Heart left ventricle (tissue), 16 donors: ENCODE data around the gene MB21D2. TPM values are rescaled to one million over a fixed set of nuclear protein-coding genes. Genes with fewer than 3 reads are reported as not detected.

Source experiments
- ATAC-seq, 4 donors: fragments of 200-7000 bp; cut with Tn5 transposase; one replicate each; pipeline ENCODE4 v1.9.1; 2020 to 2022; ENCODE audit warnings: moderate library complexity in 4 of 4, mild to moderate bottlenecking in 3 of 4, moderate number of reproducible peaks in 1 of 4
- DNase-seq, 5 donors: peaks; one replicate each; pipeline ENCODE4 v3.0.0-alpha.2; 2020
- H3K27ac ChIP-seq, 12 donors: fragments of 200-600 bp; sonication (generic) in 4 of 12; one replicate each; pipeline versions ENCODE4 v1.5.0 to v1.8.0; 2016 to 2022; ENCODE audit warnings: mild to moderate bottlenecking in 2 of 12
- H3K27me3 ChIP-seq, 9 donors: fragments of 200-600 bp; sonication (generic) in 2 of 9; one replicate each; pipeline versions ENCODE4 v1.5.1 to v1.8.0; 2016 to 2022; ENCODE audit warnings: mild to moderate bottlenecking in 3 of 9
- H3K36me3 ChIP-seq, 9 donors: fragments of 200-600 bp; sonication (generic) in 2 of 9; one replicate each; pipeline versions ENCODE4 v1.5.0 to v1.8.0; 2018 to 2022; ENCODE audit warnings: mild to moderate bottlenecking in 2 of 9
- H3K4me1 ChIP-seq, 12 donors: fragments of 200-600 bp; sonication (generic) in 4 of 12; one replicate each; pipeline versions ENCODE4 v1.5.0 to v1.8.0; 2016 to 2022; ENCODE audit warnings: mild to moderate bottlenecking in 3 of 12
- H3K4me3 ChIP-seq, 12 donors: fragments of 200-600 bp; sonication (generic) in 4 of 12; one replicate each; pipeline versions ENCODE4 v1.5.0 to v1.8.0; 2017 to 2022; ENCODE audit warnings: mild to moderate bottlenecking in 9 of 12, moderate library complexity in 4 of 12
- H3K9me3 ChIP-seq, 12 donors: fragments of 200-600 bp; sonication (generic) in 4 of 12; one replicate each; pipeline versions ENCODE4 v1.5.0 to v1.8.0; 2016 to 2022; ENCODE audit warnings: mild to moderate bottlenecking in 1 of 12
- CTCF ChIP-seq, 12 donors: fragments of 200-600 bp; sonication (generic) in 4 of 12; IDR thresholded peaks; one replicate each; pipeline versions ENCODE4 v1.5.0 to v1.8.0; 2018 to 2022; ENCODE audit warnings: antibody characterized with exemption in 12 of 12, mild to moderate bottlenecking in 5 of 12
- POLR2A ChIP-seq, 2 donors: fragments of 450-650 bp; IDR thresholded peaks; one replicate each; pipeline ENCODE4 v1.6.1; 2017; ENCODE audit warnings: antibody characterized with exemption in 2 of 2, mild to moderate bottlenecking in 2 of 2, moderate library complexity in 2 of 2
- WGBS, 4 donors: extraction: QIAGEN DNeasy Blood & Tissue Kit in 2 of 4; methylation state at CpG; one replicate each; pipeline versions ENCODE4 v1.1.5 to v1.1.7; 2013 to 2018; 5-methylcytosine and 5-hydroxymethylcytosine counted together
- intact Hi-C, 10 donors: fragments of 100-400 bp; cut with DNase I; formaldehyde crosslinking; loops; one replicate each; pipeline versions ENCODE4 v1.11.1 to v1.14.2; 2022
- polyA plus RNA-seq, 2 donors: library from polyadenylated mRNA; stranded (reverse); fragments of 200-250 nt; gene quantifications; one replicate each; pipeline ENCODE4 v1.2.3, GENCODE V29; 2013
- total RNA-seq, 9 donors: library from RNA; depleted of rRNA in 2 of 9; stranded (reverse); fragments of >200 nt in 2 of 9; fragmentation: NEBNext Ultra II Directional in 3 of 9; extraction: Animal tissue kit (Norgen Biotek cat#: 25700) in 3 of 9; gene quantifications; one replicate each; pipeline versions ENCODE4 v1.1.0 to v1.2.4, GENCODE V29; 2016 to 2023
- donor health status: ischemic (EF 13 %, LVEDD 7.1; RV severe dilation, severe dysfunction).
- donor health status: healthy with polysubstance abuse.
- donor health status: DM: no; HTN: yes; CAD: no.
- donor health status: DM: no; HTN: no; CAD: no.
- donor health status: ischemic (EF 25% LVEDD 6.9; RV normal size, moderate dysfunction).
- donor health status: ischemic (EF 25% LVEDD 5.7; RV mildly dilated, moderate dysfunction).
- donor health status: healthy.
- donor health status: DM: yes; HTN: yes; CAD: no.
- donor health status: ischemic (EF 35%, LVEDD 5.7; RV mildly dilated, moderate dysfunction).
- donor health status: nonischemic (EF 11% LVEDD 7.7; RV severe dilation, severe dysfunction).
- donor health status: DM: yes; HTN: yes; CAD: no.
- donor health status: PGD.
- donor health status: ischemic (EF 29% LVEDD 5.4; RV normal size, mild dysfunction).
- donor health status: nonischemic (EF 23%, LVEDD 6.1; RV moderate dilation, normal function).

Gene MB21D2
- total and polyA plus RNA-seq, 11 donors = 0.91 to 5.0 (median 3.1) TPM

- intact Hi-C loops = loop anchor here in 1 of 10 donors (5.0 kb wide), 1 partner anchor 43 kb away; no protein-coding TSS in a partner anchor
- H3K36me3 ChIP-seq = no peaks in the 10 kb centered on the region
- WGBS, 4 donors = 44 to 62% (median 57%) methylated on average over 4 of the region's 4 CpGs
Measured at GRCh38 chr3:192869131-192870031, 48.3 kb downstream of the MB21D2 start.

GRCh38 chr3:192867645-192868044 lies 50.0 kb downstream of the MB21D2 start:
- Histone ChIP-seq H3K4me3 (no peak overlapping the region), H3K27me3 (no peaks in the 10 kb centered on the region), H3K36me3 (no peaks in the 10 kb centered on the region), H3K4me1 (peaks cover 3 to 59% (median 34%) of the 10 kb centered on the region in 12 donors), H3K27ac (peak overlapping the region in 5 of 12 donors; percentile 4 to 60 (median 41)), H3K9me3 (peaks cover 0 to 4% (median 0%) of the 10 kb centered on the region in 12 donors)
- peak in 1 of 5 donors; percentile 15 for DNase-seq
- intact Hi-C loops = loop anchor here in 1 of 10 donors (5.0 kb wide), 1 partner anchor 45 kb away; no protein-coding TSS in a partner anchor
- ATAC-seq = peak in 2 of 4 donors; percentile 10 to 48
- WGBS, 4 donors = 65 to 92% (median 80%) methylated on average over 4 of the region's 4 CpGs
- TF ChIP-seq CTCF (IDR thresholded peaks at IDR 0.05) = no peak
- TF ChIP-seq POLR2A (IDR thresholded peaks at IDR 0.05) = no peak

More at GRCh38 chr3:192869131-192870031, 48.3 kb downstream of the MB21D2 start:
- H3K9me3 ChIP-seq = no peaks in the 10 kb centered on the region
- ATAC-seq (peak; percentile 64 to 87 (median 86)), DNase-seq (peak in 3 of 5 donors; percentile 26 to 51 (median 31))
- no peak for TF ChIP-seq CTCF (IDR thresholded peaks at IDR 0.05)
- TF ChIP-seq POLR2A (IDR thresholded peaks at IDR 0.05) = no peak
- no peak overlapping the region for H3K4me3 ChIP-seq
- H3K27me3 ChIP-seq = no peaks in the 10 kb centered on the region
- H3K27ac ChIP-seq = peak overlapping the region in 7 of 12 donors; percentile 4 to 48 (median 35)
- peaks cover 3 to 59% (median 34%) of the 10 kb centered on the region in 12 donors for H3K4me1 ChIP-seq

- no peak for TF ChIP-seq POLR2A (IDR thresholded peaks at IDR 0.05)
- Histone ChIP-seq H3K36me3 (no peaks in the 10 kb centered on the region), H3K9me3 (peaks cover 0 to 6% (median 0%) of the 10 kb centered on the region in 12 donors), H3K4me1 (peaks cover 3 to 59% (median 34%) of the 10 kb centered on the region in 12 donors), H3K27me3 (no peaks in the 10 kb centered on the region), H3K4me3 (no peak overlapping the region), H3K27ac (peak overlapping the region in 2 of 12 donors; percentile 41 to 60)
- 96 to 99% (median 97%) methylated on average over 3 of the region's 3 CpGs for WGBS, 4 donors
- DNase-seq = no peak
- ATAC-seq = no peak
- intact Hi-C loops = loop anchor here in 1 of 10 donors (5.0 kb wide), 1 partner anchor 45 kb away; no protein-coding TSS in a partner anchor
Measured at GRCh38 chr3:192866804-192867203, 50.9 kb downstream of the MB21D2 start.

- Histone ChIP-seq H3K27me3 (no peaks in the 10 kb centered on the region), H3K4me3 (no peak overlapping the region), H3K4me1 (peaks cover 3 to 43% (median 27%) of the 10 kb centered on the region in 12 donors), H3K27ac (peak overlapping the region in 2 of 12 donors; percentile 34 to 42), H3K9me3 (peaks cover 0 to 6% (median 0%) of the 10 kb centered on the region in 12 donors), H3K36me3 (no peaks in the 10 kb centered on the region)
- WGBS, 4 donors = 31 to 63% (median 34%) methylated on average over 3 of the region's 3 CpGs
- intact Hi-C loops = loop anchor here in 1 of 10 donors (5.0 kb wide), 1 partner anchor 47 kb away; no protein-coding TSS in a partner anchor
- no peak for TF ChIP-seq POLR2A (IDR thresholded peaks at IDR 0.05)
- no peak for TF ChIP-seq CTCF (IDR thresholded peaks at IDR 0.05)
- ATAC-seq (peak; percentile 48 to 71 (median 67)), DNase-seq (peak in 1 of 5 donors; percentile 18)
Measured at GRCh38 chr3:192864941-192865340, 52.7 kb downstream of the MB21D2 start.
